Measurements from ENCODE around the gene IFNAR2. TPM values are rescaled to one million over a fixed set of nuclear protein-coding genes. Genes with fewer than 3 reads are reported as not detected.

IFNAR2 gene
- total RNA-seq, 2 donors from 2014 or later: 12.2 to 12.9 TPM

GRCh38 chr21:33256019-33256418 lies 26.3 kb downstream of the IFNAR2 start:
- intact Hi-C loops (cut with DNase I): no loop called here
- ATAC-seq (no peak), DNase-seq (no peak)
- Histone ChIP-seq H3K9me3 (no peaks in the 10 kb centered on the region), H3K4me3 (no peak overlapping the region), H3K36me3 (replicated peaks in 1 of 2; ENCODE audit: insufficient read depth in 1 of 2, low read depth in 2 of 2) (peaks cover 4 to 19% of the 10 kb centered on the region in 2 donors), H3K27me3 (no peaks in the 10 kb centered on the region), H3K27ac (no peak overlapping the region), H3K4me1 (no peaks in the 10 kb centered on the region)
- TF ChIP-seq, protein P1, sequence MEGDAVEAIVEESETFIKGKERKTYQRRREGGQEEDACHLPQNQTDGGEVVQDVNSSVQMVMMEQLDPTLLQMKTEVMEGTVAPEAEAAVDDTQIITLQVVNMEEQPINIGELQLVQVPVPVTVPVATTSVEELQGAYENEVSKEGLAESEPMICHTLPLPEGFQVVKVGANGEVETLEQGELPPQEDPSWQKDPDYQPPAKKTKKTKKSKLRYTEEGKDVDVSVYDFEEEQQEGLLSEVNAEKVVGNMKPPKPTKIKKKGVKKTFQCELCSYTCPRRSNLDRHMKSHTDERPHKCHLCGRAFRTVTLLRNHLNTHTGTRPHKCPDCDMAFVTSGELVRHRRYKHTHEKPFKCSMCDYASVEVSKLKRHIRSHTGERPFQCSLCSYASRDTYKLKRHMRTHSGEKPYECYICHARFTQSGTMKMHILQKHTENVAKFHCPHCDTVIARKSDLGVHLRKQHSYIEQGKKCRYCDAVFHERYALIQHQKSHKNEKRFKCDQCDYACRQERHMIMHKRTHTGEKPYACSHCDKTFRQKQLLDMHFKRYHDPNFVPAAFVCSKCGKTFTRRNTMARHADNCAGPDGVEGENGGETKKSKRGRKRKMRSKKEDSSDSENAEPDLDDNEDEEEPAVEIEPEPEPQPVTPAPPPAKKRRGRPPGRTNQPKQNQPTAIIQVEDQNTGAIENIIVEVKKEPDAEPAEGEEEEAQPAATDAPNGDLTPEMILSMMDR (IDR thresholded peaks at IDR 0.05): no peak
- no peak for TF ChIP-seq POLR2A (IDR thresholded peaks at IDR 0.05)
- WGBS, 2 donors: 85 to 89% methylated on average over 6 of the region's 6 CpGs

GRCh38 chr21:33257094-33257803 lies 27.5 kb downstream of the IFNAR2 start:
- Histone ChIP-seq H3K9me3 (no peaks in the 10 kb centered on the region), H3K4me1 (no peaks in the 10 kb centered on the region), H3K27ac (no peak overlapping the region), H3K36me3 (replicated peaks in 1 of 2; ENCODE audit: insufficient read depth in 1 of 2, low read depth in 2 of 2) (peaks cover 4 to 16% of the 10 kb centered on the region in 2 donors), H3K4me3 (no peak overlapping the region), H3K27me3 (no peaks in the 10 kb centered on the region)
- 90 to 97% methylated on average over 18 of the region's 18 CpGs for WGBS, 2 donors
- TF ChIP-seq, protein P1 (IDR thresholded peaks at IDR 0.05): no peak
- no peak for TF ChIP-seq POLR2A (IDR thresholded peaks at IDR 0.05)
- ATAC-seq (no peak), DNase-seq (no peak)
- intact Hi-C loops (cut with DNase I): no loop called here

DNA sequence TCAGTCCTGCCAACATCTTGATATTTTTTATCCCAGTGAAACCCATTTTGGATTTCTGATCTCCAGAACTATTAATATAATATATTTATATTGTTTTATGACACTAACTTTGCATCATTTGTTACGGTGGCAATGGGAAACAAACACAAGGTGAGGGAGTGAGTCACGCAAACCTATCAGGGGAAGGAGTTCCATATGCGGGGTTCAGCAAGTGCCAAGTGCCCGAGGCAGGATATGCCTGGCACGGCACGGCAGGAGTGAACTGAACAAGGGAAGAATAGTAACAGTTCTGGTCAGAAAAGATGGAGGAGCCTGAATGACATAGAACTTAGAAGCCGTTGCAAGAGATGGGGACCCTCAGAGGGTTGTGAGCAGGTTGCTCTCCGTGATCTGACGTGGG lies 28.7 kb downstream of the IFNAR2 start:
- Histone ChIP-seq H3K27me3 (no peaks in the 10 kb centered on the region), H3K4me3 (no peak overlapping the region), H3K9me3 (no peaks in the 10 kb centered on the region), H3K36me3 (replicated peaks in 1 of 2; ENCODE audit: insufficient read depth in 1 of 2, low read depth in 2 of 2) (peaks cover 4 to 10% of the 10 kb centered on the region in 2 donors), H3K4me1 (no peaks in the 10 kb centered on the region), H3K27ac (no peak overlapping the region)
- DNase-seq: no peak
- no peak for TF ChIP-seq POLR2A (IDR thresholded peaks at IDR 0.05)
- TF ChIP-seq, protein P1 (IDR thresholded peaks at IDR 0.05): no peak
- WGBS, 2 donors: 95% methylated on average over 9 of the region's 9 CpGs
- no peak for ATAC-seq
- intact Hi-C loops (cut with DNase I): no loop called here

- TF ChIP-seq POLR2A (IDR thresholded peaks at IDR 0.05): no peak
- DNase-seq (no peak), ATAC-seq (no peak)
- peaks cover 4 to 5% of the 10 kb centered on the region in 2 donors for H3K36me3 ChIP-seq (replicated peaks in 1 of 2; ENCODE audit: insufficient read depth in 1 of 2, low read depth in 2 of 2)
- H3K27me3 ChIP-seq: no peaks in the 10 kb centered on the region
- H3K4me1 ChIP-seq: no peaks in the 10 kb centered on the region
- H3K4me3 ChIP-seq: no peak overlapping the region
- 80 to 82% methylated on average over 2 of the region's 2 CpGs for WGBS, 2 donors
- intact Hi-C loops (cut with DNase I): no loop called here
- H3K9me3 ChIP-seq: no peaks in the 10 kb centered on the region
- no peak overlapping the region for H3K27ac ChIP-seq
These were observed 29.7 kb downstream of the IFNAR2 start for GRCh38 chr21:33259428-33259827.

- no peaks in the 10 kb centered on the region for H3K27me3 ChIP-seq
- no peaks in the 10 kb centered on the region for H3K9me3 ChIP-seq
- H3K36me3 ChIP-seq (replicated peaks in 1 of 2; ENCODE audit: insufficient read depth in 1 of 2, low read depth in 2 of 2): peaks cover 4 to 5% of the 10 kb centered on the region in 2 donors
- DNase-seq (no peak), ATAC-seq (no peak)
- 61 to 84% methylated on average over 7 of the region's 7 CpGs for WGBS, 2 donors
- H3K4me1 ChIP-seq: no peaks in the 10 kb centered on the region
- H3K27ac ChIP-seq: no peak overlapping the region
- intact Hi-C loops (cut with DNase I): no loop called here
- no peak overlapping the region for H3K4me3 ChIP-seq
- TF ChIP-seq, protein P1 (IDR thresholded peaks at IDR 0.05): no peak
- TF ChIP-seq POLR2A (IDR thresholded peaks at IDR 0.05): no peak
These were observed 30.3 kb downstream of the IFNAR2 start for GRCh38 chr21:33259995-33260394.
